Activated CD4-positive, alpha-beta T cell treated with anti-CD3 and anti-CD28 coated beads for 36 hours (primary cell): ENCODE data around the gene CYP19A1. TPM values are rescaled to one million over a fixed set of nuclear protein-coding genes. Genes with fewer than 3 reads are reported as not detected.

ENCODE experiments used
- ATAC-seq: fragments of 200-7000 bp; cut with Tn5 transposase; one replicate; pipeline ENCODE4 v1.10.0; 2021; ENCODE audit warnings: mild to moderate bottlenecking, moderate library complexity
- CTCF ChIA-PET: fragments of 350-600 bp; sonication (Branson Sonifier 250); formaldehyde crosslinking; loops from one replicate; lab custom pipeline; 2021; ENCODE audit warnings: antibody characterized with exemption; lab: Charles Lee
- POLR2A ChIA-PET: fragments of 350-600 bp; sonication (Branson Sonifier 250); formaldehyde crosslinking; loops from one replicate; lab custom pipeline; 2021; ENCODE audit warnings: antibody characterized with exemption, inconsistent platforms; lab: Charles Lee
- DNase-seq: peaks from one replicate; pipeline ENCODE4 v3.0.0-alpha.2; 2020
- H3K27ac Mint-ChIP-seq: one replicate; pipeline ENCODE4 v1.8.0; 2021; ENCODE audit warnings: mixed read lengths
- H3K27me3 Mint-ChIP-seq: one replicate; pipeline ENCODE4 v1.8.0; 2021; ENCODE audit warnings: mixed read lengths
- H3K36me3 Mint-ChIP-seq: one replicate; pipeline ENCODE4 v1.8.0; 2021; ENCODE audit warnings: low read depth, mixed read lengths
- H3K4me1 Mint-ChIP-seq: one replicate; pipeline ENCODE4 v1.8.0; 2021; ENCODE audit warnings: mixed read lengths
- H3K4me3 Mint-ChIP-seq: one replicate; pipeline ENCODE4 v1.8.0; 2021; ENCODE audit warnings: mild to moderate bottlenecking, moderate library complexity, mixed read lengths
- H3K9me3 Mint-ChIP-seq: one replicate; pipeline ENCODE4 v1.8.0; 2021; ENCODE audit warnings: low read depth, mixed read lengths
- intact Hi-C, 2 experiments: fragments of 100-400 bp; cut with DNase I in 1 of 2; cut with micrococcal nuclease in 1 of 2; formaldehyde crosslinking; loops; one replicate each; pipeline versions ENCODE4 v1.14.2 to v1.15.1; 2022 to 2024; cut with DNase I, micrococcal nuclease
- total RNA-seq, 2 experiments: library from RNA; stranded (reverse); gene quantifications; one replicate each; pipeline ENCODE4 v1.2.3, GENCODE V29; 2021

The CYP19A1 gene
- total RNA-seq, 2 experiments from 2014 or later = not detected

- H3K27ac Mint-ChIP-seq = no peak overlapping the region
- no peak overlapping the region for H3K4me3 Mint-ChIP-seq
- H3K36me3 Mint-ChIP-seq = no peaks in the 10 kb centered on the region
- no peak for DNase-seq
- POLR2A ChIA-PET = no interaction called here
- no peaks in the 10 kb centered on the region for H3K4me1 Mint-ChIP-seq
- H3K9me3 Mint-ChIP-seq = no peaks in the 10 kb centered on the region
- CTCF ChIA-PET = no interaction called here
- peaks cover 14% of the 10 kb centered on the region for H3K27me3 Mint-ChIP-seq
- intact Hi-C loops = no loop called here
- ATAC-seq = no peak
Measured at GRCh38 chr15:51253366-51253765, 85.0 kb downstream of the CYP19A1 start.

DNA sequence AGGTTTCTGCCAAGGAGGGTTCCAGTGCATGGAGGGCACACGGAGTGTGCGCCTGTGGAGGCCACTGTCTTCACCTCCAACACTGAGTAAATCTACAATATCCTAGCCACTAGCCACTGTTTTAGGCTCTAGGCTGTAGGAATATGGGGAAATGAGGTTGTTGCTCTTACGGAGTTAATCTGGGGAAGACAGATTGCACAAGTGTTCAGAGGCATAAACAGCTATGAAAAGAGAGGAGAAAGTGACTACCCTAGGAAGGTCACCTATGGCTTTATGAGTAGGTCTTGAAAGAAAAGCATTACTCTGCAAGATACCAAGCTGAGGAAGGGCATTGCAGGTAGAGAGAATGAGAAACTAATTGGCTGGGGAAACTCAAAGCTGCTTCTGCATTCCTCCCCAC lies 85.7 kb downstream of the CYP19A1 start:
- Mint-ChIP-seq H3K27ac (no peak overlapping the region), H3K9me3 (no peaks in the 10 kb centered on the region), H3K27me3 (peaks cover 18% of the 10 kb centered on the region), H3K4me3 (no peak overlapping the region), H3K4me1 (no peaks in the 10 kb centered on the region), H3K36me3 (no peaks in the 10 kb centered on the region)
- no peak for ATAC-seq
- intact Hi-C loops = no loop called here
- CTCF ChIA-PET = no interaction called here
- POLR2A ChIA-PET = no interaction called here
- no peak for DNase-seq

DNA sequence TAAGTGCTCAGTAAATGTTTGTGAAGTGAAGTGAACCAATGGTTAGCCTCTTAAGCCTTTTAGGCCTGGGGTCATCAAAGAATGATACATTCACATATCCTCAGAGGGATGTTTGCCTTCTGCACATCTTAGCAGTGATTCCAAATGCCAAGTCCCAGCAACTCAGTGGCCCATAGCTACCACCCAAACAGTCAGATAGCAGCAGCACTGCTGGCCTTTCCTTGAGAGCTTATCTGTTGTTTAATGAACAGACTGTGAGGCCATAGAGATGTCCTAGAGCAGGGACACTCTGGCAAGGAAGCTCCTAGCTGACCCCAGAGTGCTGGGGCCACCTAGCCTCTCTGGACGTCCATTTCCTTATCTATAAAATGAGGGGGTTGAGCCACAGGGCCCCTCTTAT lies 86.8 kb downstream of the CYP19A1 start:
- no peaks in the 10 kb centered on the region for H3K4me1 Mint-ChIP-seq
- no peak overlapping the region for H3K4me3 Mint-ChIP-seq
- intact Hi-C loops = no loop called here
- no peak for ATAC-seq
- DNase-seq = no peak
- ChIA-PET CTCF (no interaction called here), POLR2A (no interaction called here)
- peaks cover 24% of the 10 kb centered on the region for H3K27me3 Mint-ChIP-seq
- no peak overlapping the region for H3K27ac Mint-ChIP-seq
- H3K36me3 Mint-ChIP-seq = no peaks in the 10 kb centered on the region
- H3K9me3 Mint-ChIP-seq = no peaks in the 10 kb centered on the region

GRCh38 chr15:51250217-51251011 lies 88.0 kb downstream of the CYP19A1 start:
- DNase-seq = no peak
- no peak for ATAC-seq
- H3K27ac Mint-ChIP-seq = no peak overlapping the region
- no peak overlapping the region for H3K4me3 Mint-ChIP-seq
- H3K4me1 Mint-ChIP-seq = no peaks in the 10 kb centered on the region
- H3K9me3 Mint-ChIP-seq = no peaks in the 10 kb centered on the region
- no peaks in the 10 kb centered on the region for H3K36me3 Mint-ChIP-seq
- ChIA-PET POLR2A (no interaction called here), CTCF (no interaction called here)
- intact Hi-C loops = no loop called here
- H3K27me3 Mint-ChIP-seq = peaks cover 23% of the 10 kb centered on the region

DNA sequence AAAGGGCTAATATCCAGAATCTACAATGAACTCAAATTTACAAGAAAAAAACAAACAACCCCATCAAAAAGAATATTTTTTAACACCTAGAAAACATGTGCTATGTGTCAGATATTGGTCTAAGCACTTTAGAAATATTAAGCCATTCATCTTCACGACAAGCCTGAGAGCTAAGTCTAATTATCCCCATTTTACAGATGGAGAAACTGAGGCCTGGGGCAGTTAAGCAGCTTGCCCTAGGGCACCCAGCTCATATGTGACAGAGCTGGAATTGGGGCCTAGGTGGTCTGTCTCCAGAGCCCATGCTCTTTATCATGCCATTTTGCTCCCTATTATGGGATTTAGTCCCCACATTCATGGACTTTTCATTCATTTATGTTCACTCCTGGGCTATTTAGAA lies 92.8 kb downstream of the CYP19A1 start:
- ChIA-PET CTCF (no interaction called here), POLR2A (no interaction called here)
- Mint-ChIP-seq H3K36me3 (no peaks in the 10 kb centered on the region), H3K9me3 (no peaks in the 10 kb centered on the region), H3K27me3 (peaks cover 29% of the 10 kb centered on the region), H3K4me3 (no peak overlapping the region), H3K4me1 (peaks cover 13% of the 10 kb centered on the region), H3K27ac (no peak overlapping the region)
- intact Hi-C loops = no loop called here
- ATAC-seq = no peak
- no peak for DNase-seq

DNA sequence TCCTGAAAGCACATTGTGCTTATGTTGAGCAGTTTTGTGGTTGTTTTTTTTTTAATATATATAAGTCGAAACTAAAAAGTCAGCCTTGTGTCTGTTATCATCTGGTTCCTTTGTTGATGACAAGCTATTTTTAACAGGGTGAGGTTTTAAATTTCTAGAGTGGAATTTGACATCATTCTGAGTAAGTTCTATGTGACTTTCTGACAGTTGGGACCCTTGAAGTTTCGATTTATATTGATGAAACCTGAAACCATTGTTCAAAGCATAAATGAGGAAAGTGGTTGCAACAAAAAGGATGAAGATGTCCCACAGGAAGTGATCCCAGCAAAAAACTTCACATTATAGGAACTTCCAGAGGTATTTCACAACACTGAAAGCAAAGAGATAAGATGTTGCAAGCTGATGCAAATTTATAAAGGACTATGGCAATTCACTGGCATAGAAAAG lies 94.0 kb downstream of the CYP19A1 start:
- CTCF ChIA-PET = no interaction called here
- H3K4me1 Mint-ChIP-seq = peaks cover 13% of the 10 kb centered on the region
- intact Hi-C loops = loop anchor here in 1 of 2 experiments (5.0 kb wide), 1 partner anchor 493 kb away; the partner anchor contains the start of gene LYSMD2

DNA sequence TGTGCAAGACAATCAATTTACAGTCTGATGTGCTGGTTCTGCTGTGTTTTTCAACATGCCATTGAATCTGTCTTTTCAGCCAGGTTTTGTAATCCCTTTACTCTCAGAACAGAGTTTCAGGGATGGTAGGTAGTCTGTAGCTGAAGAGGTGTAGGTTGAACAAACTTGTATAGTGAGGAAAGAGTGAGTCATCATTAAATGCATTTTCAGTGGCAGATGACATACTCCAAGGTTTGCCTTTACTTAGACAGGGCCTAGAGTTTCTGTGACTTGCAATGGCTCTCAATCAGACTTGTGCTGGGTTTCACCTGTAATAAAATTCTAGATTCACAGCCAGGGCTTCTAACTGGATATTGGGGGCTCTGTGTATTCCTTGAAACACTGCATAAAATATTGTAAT lies 94.6 kb downstream of the CYP19A1 start:
- Mint-ChIP-seq H3K36me3 (no peaks in the 10 kb centered on the region), H3K27me3 (peaks cover 33% of the 10 kb centered on the region), H3K9me3 (no peaks in the 10 kb centered on the region), H3K4me3 (no peak overlapping the region), H3K27ac (no peak overlapping the region), H3K4me1 (peaks cover 13% of the 10 kb centered on the region)
- ChIA-PET POLR2A (no interaction called here), CTCF (no interaction called here)
- ATAC-seq = peak; percentile 96
- DNase-seq = no peak
- intact Hi-C loops = loop anchor here in 1 of 2 experiments (5.0 kb wide), 1 partner anchor 494 kb away; the partner anchor contains the start of gene LYSMD2

More for the DNA sequence above, 94.0 kb downstream of the CYP19A1 start:
- POLR2A ChIA-PET = no interaction called here
- ATAC-seq (no peak), DNase-seq (no peak)
- Mint-ChIP-seq H3K36me3 (no peaks in the 10 kb centered on the region), H3K27me3 (peaks cover 33% of the 10 kb centered on the region), H3K4me3 (no peak overlapping the region), H3K9me3 (no peaks in the 10 kb centered on the region), H3K27ac (no peak overlapping the region)

GRCh38 chr15:51240066-51240465 lies 98.3 kb downstream of the CYP19A1 start:
- ChIA-PET CTCF (interaction anchor here (1.5 kb wide), 1 partner anchor 12 kb away, joined by 3 read pairs; no protein-coding TSS in a partner anchor), POLR2A (interaction anchor here (0.6 kb wide), 1 partner anchor 742 kb away, joined by 3 read pairs; no protein-coding TSS in a partner anchor)
- H3K27ac Mint-ChIP-seq = no peak overlapping the region
- DNase-seq = no peak
- no peaks in the 10 kb centered on the region for H3K36me3 Mint-ChIP-seq
- peaks cover 25% of the 10 kb centered on the region for H3K27me3 Mint-ChIP-seq
- H3K4me1 Mint-ChIP-seq = peaks cover 13% of the 10 kb centered on the region
- intact Hi-C loops = loop anchor here in 1 of 2 experiments (5.0 kb wide), 1 partner anchor 497 kb away; the partner anchor contains the start of gene LYSMD2
- no peaks in the 10 kb centered on the region for H3K9me3 Mint-ChIP-seq
- H3K4me3 Mint-ChIP-seq = no peak overlapping the region
- no peak for ATAC-seq

DNA sequence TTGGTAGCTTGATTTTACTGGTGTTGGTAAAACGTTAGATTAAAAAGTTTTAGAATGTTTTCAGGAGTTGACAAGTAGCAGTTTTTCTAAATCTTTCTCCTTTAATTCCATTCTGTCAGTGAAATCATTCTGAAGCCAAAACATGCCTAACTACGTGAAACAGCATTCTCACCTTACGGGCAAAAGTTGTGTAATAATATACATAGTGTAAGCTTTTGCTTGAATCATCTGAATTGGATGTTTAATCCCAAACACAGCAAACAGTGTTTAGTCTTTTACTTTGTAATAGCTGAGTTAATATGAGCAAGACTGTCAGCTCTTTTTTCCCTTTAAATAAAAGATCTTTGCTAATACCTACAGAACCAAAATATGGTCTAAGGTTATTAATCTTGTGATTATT lies 100.6 kb downstream of the CYP19A1 start:
- ChIA-PET CTCF (interaction anchor here (1.3 kb wide), 1 partner anchor 75 kb away, joined by 3 read pairs; no protein-coding TSS in a partner anchor), POLR2A (no interaction called here)
- DNase-seq (no peak), ATAC-seq (no peak)
- no peak overlapping the region for H3K27ac Mint-ChIP-seq
- no peaks in the 10 kb centered on the region for H3K36me3 Mint-ChIP-seq
- H3K27me3 Mint-ChIP-seq = peaks cover 27% of the 10 kb centered on the region
- intact Hi-C loops = no loop called here
- H3K4me1 Mint-ChIP-seq = no peaks in the 10 kb centered on the region
- no peaks in the 10 kb centered on the region for H3K9me3 Mint-ChIP-seq
- no peak overlapping the region for H3K4me3 Mint-ChIP-seq

DNA sequence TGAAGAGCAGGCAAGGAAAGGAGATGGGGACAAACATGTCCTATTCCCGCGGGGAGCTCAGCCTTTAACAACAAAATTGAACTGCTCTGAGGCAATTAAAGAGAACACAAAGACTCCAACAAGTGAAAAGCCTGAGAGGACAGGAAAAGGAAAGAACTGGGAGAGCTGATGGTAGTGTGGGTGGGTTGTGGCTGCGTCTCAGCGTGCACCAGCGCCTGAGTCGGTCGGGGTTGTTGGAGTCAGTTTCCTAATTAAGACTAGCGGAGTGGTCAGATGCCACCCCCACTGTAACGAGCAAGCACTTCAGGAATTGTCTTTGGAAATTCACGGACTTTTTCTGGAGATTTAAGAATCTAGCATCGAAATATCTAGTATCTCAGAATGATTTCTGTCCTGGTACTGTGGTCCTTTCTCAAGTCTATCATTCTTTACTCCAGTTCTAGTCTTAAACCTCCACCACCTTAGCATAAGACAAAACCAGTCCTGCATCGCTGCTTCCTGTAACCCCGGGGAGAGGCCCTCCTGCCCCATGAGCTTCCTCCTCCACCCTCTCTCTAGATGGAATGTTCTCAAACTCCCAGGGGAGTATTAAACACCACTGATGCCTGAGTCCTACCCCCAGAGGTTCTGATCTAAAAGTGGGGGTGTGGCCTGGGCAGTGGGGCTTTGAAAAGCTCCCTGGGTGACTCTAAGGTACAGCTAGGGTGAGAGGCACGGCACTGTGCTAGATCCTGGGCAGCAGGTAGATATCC lies 104.0 kb downstream of the CYP19A1 start:
- ChIA-PET CTCF (interaction anchor here (0.7 kb wide), 1 partner anchor 1233 kb away, joined by 3 read pairs; no protein-coding TSS in a partner anchor), POLR2A (interaction anchor here (0.5 kb wide), 1 partner anchor 11 kb away, joined by 5 read pairs; no protein-coding TSS in a partner anchor)
- Mint-ChIP-seq H3K36me3 (no peaks in the 10 kb centered on the region), H3K9me3 (no peaks in the 10 kb centered on the region), H3K4me3 (no peak overlapping the region), H3K27ac (no peak overlapping the region), H3K27me3 (peaks cover 14% of the 10 kb centered on the region), H3K4me1 (no peaks in the 10 kb centered on the region)
- no peak for ATAC-seq
- intact Hi-C loops = no loop called here
- DNase-seq = no peak

- CTCF ChIA-PET = no interaction called here
- peaks cover 13% of the 10 kb centered on the region for H3K27me3 Mint-ChIP-seq
- DNase-seq (no peak), ATAC-seq (no peak)
- no peak overlapping the region for H3K27ac Mint-ChIP-seq
- intact Hi-C loops = no loop called here
- H3K4me3 Mint-ChIP-seq = no peak overlapping the region
- peaks cover 6% of the 10 kb centered on the region for H3K4me1 Mint-ChIP-seq
- POLR2A ChIA-PET = no interaction called here
- no peaks in the 10 kb centered on the region for H3K9me3 Mint-ChIP-seq
- H3K36me3 Mint-ChIP-seq = no peaks in the 10 kb centered on the region
Measured at GRCh38 chr15:51232581-51232980, 105.8 kb downstream of the CYP19A1 start.
